Lung microvascular endothelial cell (primary cell): Measurements from ENCODE around the gene ENDOV. TPM values are rescaled to one million over a fixed set of nuclear protein-coding genes. Genes with fewer than 3 reads are reported as not detected.

ENCODE experiments used
- DNase-seq, 2 donors: peaks; one replicate each; pipeline versions ENCODE4 v3.0.0 to v3.0.0-alpha.2; 2010; ENCODE audit warnings: low read depth in 2 of 2
- total RNA-seq: library from RNA; depleted of rRNA; stranded (reverse); fragments of >200 nt; gene quantifications from 2 replicates; pipeline ENCODE4 v1.2.1, GENCODE V29; 2014

Gene ENDOV
- total RNA-seq, 1 donor from 2014 or later = 15.3 TPM

DNA sequence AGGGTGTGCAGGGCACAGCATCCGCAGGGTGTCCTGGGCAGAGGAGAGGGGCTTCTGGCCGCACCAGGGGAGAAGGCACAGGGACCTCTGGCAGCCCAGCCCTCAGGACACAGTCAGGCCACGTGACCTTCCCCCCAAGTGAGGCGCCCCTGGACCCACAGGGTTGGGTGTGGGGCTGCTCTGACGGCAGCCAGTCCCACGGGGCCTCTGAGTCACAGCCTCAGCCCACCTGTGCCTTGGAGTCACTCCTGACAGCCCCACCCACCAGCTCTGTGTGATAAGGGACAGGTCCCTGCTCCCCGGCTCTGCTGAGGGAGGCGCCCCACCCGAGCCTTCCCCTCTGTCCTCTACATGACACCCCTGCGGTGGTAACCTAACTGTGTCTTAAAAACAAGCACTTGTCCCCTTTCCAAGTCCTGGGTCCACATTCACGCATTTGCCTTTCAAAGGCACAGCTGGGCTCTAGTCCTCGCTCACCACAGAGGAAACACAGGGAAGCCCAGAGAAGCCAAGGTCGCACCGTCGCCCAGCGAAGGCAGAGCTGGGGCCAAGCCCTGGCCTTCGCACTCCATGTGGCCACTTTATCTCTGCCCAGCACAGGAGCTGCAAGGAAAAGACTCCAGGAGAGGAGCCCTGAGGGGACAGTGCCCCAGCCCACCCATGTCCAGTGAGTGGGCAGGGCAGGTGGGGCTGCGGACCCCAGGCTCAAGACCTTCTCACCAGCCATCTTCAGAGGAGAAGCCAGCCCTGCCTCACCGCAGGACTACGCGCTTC, 66.5 kb downstream of the ENDOV start:
- DNase-seq = no peak

DNA sequence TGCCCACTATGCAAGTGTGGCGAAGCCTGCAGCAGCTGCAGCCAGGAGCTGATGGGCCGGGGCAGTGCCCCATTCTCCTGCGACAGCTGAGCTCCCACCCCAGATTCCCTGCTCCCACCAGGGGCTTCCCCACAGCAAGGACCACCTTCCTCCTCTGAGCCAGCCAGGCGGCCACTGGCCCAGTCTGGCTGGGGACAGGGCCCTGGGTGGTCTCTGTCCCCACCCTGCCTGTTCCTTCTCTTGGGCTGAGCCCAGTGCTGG, 67.0 kb downstream of the ENDOV start:
- DNase-seq = no peak

DNA sequence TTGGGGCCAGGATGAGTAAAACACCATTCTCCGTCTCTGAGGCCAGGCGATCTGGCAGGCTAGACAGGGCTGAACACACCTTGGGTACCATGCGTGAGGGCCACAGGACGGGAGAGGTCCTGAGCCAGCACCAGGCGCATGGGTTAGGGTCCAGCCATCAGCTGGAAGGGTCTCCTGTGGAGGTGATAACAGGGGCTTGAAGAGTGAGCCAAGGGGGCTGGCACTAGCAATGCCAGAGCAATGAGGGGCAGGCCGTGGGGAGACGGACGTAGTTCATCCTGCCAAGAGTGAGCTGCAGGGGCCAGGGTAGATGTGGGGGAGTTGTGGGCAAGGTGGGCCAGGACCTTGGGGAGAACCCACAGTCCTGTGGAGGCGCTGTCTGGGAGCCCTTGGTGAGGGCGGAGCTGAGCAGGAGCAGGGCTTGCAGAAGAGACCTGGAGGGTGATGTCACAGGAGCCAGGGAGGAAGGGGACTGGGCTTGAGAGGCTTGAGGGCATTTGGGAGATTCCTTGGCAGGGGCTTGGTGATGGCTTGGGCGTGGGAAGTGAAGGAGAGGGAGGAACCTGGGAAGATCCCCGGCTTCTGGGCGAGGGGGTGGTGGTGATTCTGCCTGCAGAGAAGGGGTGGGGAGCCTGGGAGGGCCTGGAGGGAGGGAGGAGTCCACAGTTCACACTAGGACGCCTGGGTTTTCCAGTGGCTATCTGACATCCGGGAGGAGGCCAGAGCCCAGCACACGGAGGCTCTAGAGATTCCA, 67.8 kb downstream of the ENDOV start:
- DNase-seq = no peak

DNA sequence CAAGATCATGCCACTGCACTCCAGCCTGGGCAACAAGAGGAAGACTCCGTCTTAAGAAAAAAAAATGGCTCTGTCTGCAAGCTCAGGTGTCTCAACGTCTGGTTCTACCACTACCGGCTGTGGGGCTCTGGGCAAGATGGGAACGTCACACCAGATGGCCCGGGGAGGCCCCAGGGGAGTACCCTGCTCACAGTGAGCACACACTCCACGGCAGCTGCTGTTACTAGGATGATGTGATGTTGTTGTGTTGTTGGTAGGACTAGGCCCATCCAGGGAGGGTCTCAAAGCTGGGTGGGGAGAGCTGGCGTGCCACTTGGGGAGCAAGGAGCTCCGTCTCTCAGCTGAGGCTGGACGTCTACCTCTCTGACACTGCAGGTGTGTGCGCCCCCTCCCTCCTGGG, 70.9 kb downstream of the ENDOV start:
- no peak for DNase-seq

DNA sequence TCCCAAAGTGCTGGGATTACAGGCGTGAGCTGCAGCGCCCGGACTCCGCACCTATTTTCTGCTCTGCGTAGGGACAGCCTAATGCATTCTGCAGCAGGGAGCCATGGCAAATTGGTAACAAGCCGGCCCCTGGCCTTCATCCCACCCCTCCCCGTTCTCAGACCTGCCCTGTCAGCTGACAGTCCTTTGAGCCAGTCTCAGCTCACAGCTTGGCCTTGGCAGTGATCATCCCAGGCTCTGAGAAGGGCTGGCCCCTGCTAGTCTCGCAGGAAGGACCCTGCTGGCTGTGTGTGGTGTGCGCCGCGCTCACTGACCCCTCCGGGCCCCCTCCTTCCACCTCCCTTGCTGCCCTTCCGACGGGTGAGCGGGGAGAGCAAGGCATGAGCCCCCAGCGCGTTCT, 71.7 kb downstream of the ENDOV start:
- no peak for DNase-seq

DNA sequence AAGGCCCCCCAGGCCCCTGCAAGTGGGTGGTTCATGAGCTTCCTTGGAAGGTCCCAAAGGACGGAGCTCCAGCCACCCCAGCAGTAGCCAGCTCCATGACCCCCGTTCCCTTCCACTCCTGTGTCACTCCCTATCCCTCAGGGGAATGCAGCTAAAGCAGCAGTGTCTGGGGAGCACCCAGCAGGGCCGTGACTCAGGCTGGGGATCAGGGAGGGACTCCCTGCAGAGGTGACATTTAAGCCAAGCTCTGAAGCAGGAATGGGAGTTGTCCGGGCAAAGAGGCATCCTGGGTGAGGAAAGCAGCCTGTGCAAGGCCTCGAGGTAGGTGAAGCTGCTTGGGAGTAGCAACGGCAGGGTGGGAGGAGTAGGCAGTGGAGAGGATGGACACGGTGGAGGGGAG, 72.5 kb downstream of the ENDOV start:
- no peak for DNase-seq

Other genes starting within 250 kb of the ENDOV start
- gene CARD14, start 245.1 kb upstream of the ENDOV start, total RNA-seq = 0.22 and 0.40 TPM in 2 replicates
- gene SGSH, start 194.8 kb upstream of the ENDOV start, total RNA-seq = 8.5 and 9.2 TPM in 2 replicates
- gene SLC26A11, start 194.7 kb upstream of the ENDOV start, total RNA-seq = 5.9 and 8.1 TPM in 2 replicates
- gene RNF213, start 154.3 kb upstream of the ENDOV start, total RNA-seq = 61.0 and 84.5 TPM in 2 replicates
- gene NPTX1, start 61.4 kb downstream of the ENDOV start, total RNA-seq = under 0.01 TPM in 2 replicates
- 9.2 and 11.7 TPM in 2 replicates for gene RPTOR, start 129.7 kb downstream of the ENDOV start, total RNA-seq